Endothelial cell (in vitro differentiated cells): Measurements from ENCODE around the gene KSR1. TPM values are rescaled to one million over a fixed set of nuclear protein-coding genes. Genes with fewer than 3 reads are reported as not detected.
"Not testable (repeated sequence)": the region's sequence is repeated elsewhere in the genome, so short reads cannot be mapped to it uniquely, and the experiment has no call there.

Source experiments
- DNase-seq: peaks from one replicate; pipeline ENCODE4 v3.0.0; 2021; ENCODE audit warnings: low spot score
- H3K27ac Mint-ChIP-seq: one replicate; pipeline ENCODE4 v1.8.0; 2021; ENCODE audit warnings: mixed read lengths, inconsistent platforms; ENCODE audit not compliant: unreplicated experiment
- H3K27me3 Mint-ChIP-seq: one replicate; pipeline ENCODE4 v1.8.0; 2021; ENCODE audit warnings: mild to moderate bottlenecking, moderate library complexity, mixed read lengths, inconsistent platforms; ENCODE audit not compliant: unreplicated experiment
- H3K36me3 Mint-ChIP-seq: one replicate; pipeline ENCODE4 v1.8.0; 2021; ENCODE audit warnings: mild to moderate bottlenecking, low read depth, mixed read lengths, inconsistent platforms; ENCODE audit not compliant: unreplicated experiment
- H3K4me1 Mint-ChIP-seq: one replicate; pipeline ENCODE4 v1.8.0; 2021; ENCODE audit warnings: mild to moderate bottlenecking, mixed read lengths, inconsistent platforms; ENCODE audit not compliant: unreplicated experiment
- H3K4me3 Mint-ChIP-seq: one replicate; pipeline ENCODE4 v1.8.0; 2021; ENCODE audit warnings: mild to moderate bottlenecking, mixed read lengths, inconsistent platforms; ENCODE audit not compliant: unreplicated experiment
- H3K9me3 Mint-ChIP-seq: one replicate; pipeline ENCODE4 v1.8.0; 2021; ENCODE audit warnings: mixed read lengths, inconsistent platforms; ENCODE audit not compliant: unreplicated experiment
- total RNA-seq: library from RNA; stranded (reverse); fragmentation: NEBNext Ultra II Directional; extraction: Animal tissue kit (Norgen Biotek cat#: 25700); gene quantifications from one replicate; pipeline ENCODE4 v1.2.1, GENCODE V29; 2021; ENCODE audit not compliant: unreplicated experiment
- TF ChIP-seq, protein P1 (sequence below): fragments of 200-600 bp; sonication (generic); IDR thresholded peaks from one replicate; pipeline ENCODE4 v1.5.0; 2021; ENCODE audit warnings: antibody characterized with exemption; ENCODE audit not compliant: unreplicated experiment

The KSR1 gene
- total RNA-seq, 1 donor from 2014 or later = 65.2 TPM

GRCh38 chr17:27630607-27631410 is 174.6 kb downstream of the KSR1 start, which contains the start of gene LGALS9:
TSS of gene LGALS9 (plus strand) at chr17:27631188. CDS start at chr17:27631266, 78 bp downstream.
- H3K27ac Mint-ChIP-seq = peak within 1 kb of the TSS; percentile 72
- H3K36me3 Mint-ChIP-seq = peaks cover 11% of the 10 kb centered on the region
- H3K4me3 Mint-ChIP-seq = no peak within 1 kb of the TSS
- peaks cover 5% of the 10 kb centered on the region for H3K4me1 Mint-ChIP-seq
- no peaks in the 10 kb centered on the region for H3K27me3 Mint-ChIP-seq
- DNase-seq = no peak
- H3K9me3 Mint-ChIP-seq = no peaks in the 10 kb centered on the region
- TF ChIP-seq, protein P1, sequence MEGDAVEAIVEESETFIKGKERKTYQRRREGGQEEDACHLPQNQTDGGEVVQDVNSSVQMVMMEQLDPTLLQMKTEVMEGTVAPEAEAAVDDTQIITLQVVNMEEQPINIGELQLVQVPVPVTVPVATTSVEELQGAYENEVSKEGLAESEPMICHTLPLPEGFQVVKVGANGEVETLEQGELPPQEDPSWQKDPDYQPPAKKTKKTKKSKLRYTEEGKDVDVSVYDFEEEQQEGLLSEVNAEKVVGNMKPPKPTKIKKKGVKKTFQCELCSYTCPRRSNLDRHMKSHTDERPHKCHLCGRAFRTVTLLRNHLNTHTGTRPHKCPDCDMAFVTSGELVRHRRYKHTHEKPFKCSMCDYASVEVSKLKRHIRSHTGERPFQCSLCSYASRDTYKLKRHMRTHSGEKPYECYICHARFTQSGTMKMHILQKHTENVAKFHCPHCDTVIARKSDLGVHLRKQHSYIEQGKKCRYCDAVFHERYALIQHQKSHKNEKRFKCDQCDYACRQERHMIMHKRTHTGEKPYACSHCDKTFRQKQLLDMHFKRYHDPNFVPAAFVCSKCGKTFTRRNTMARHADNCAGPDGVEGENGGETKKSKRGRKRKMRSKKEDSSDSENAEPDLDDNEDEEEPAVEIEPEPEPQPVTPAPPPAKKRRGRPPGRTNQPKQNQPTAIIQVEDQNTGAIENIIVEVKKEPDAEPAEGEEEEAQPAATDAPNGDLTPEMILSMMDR = no peak

GRCh38 chr17:27631411-27631760 is 175.1 kb downstream of the KSR1 start:
- peaks cover 9% of the 10 kb centered on the region for H3K36me3 Mint-ChIP-seq
- H3K27me3 Mint-ChIP-seq = no peaks in the 10 kb centered on the region
- peaks cover 3% of the 10 kb centered on the region for H3K4me1 Mint-ChIP-seq
- H3K4me3 Mint-ChIP-seq = no peak overlapping the region
- no peaks in the 10 kb centered on the region for H3K9me3 Mint-ChIP-seq
- DNase-seq = no peak
- H3K27ac Mint-ChIP-seq = peak overlapping the region; percentile 72
- TF ChIP-seq, protein P1 = no peak

GRCh38 chr17:27631897-27632725 is 175.9 kb downstream of the KSR1 start:
- DNase-seq = no peak
- Mint-ChIP-seq H3K27me3 (peaks cover 3% of the 10 kb centered on the region), H3K4me3 (no peak overlapping the region), H3K27ac (peak overlapping the region; percentile 72), H3K4me1 (peaks cover 3% of the 10 kb centered on the region), H3K36me3 (peaks cover 9% of the 10 kb centered on the region), H3K9me3 (no peaks in the 10 kb centered on the region)
- TF ChIP-seq, protein P1 = no peak

- not testable (repeated sequence) for DNase-seq, H3K27ac Mint-ChIP-seq, H3K4me3 Mint-ChIP-seq, H3K27me3 Mint-ChIP-seq, H3K36me3 Mint-ChIP-seq, H3K9me3 Mint-ChIP-seq, H3K4me1 Mint-ChIP-seq
Observed at GRCh38 chr17:27632766-27633165, 176.5 kb downstream of the KSR1 start.

DNA sequence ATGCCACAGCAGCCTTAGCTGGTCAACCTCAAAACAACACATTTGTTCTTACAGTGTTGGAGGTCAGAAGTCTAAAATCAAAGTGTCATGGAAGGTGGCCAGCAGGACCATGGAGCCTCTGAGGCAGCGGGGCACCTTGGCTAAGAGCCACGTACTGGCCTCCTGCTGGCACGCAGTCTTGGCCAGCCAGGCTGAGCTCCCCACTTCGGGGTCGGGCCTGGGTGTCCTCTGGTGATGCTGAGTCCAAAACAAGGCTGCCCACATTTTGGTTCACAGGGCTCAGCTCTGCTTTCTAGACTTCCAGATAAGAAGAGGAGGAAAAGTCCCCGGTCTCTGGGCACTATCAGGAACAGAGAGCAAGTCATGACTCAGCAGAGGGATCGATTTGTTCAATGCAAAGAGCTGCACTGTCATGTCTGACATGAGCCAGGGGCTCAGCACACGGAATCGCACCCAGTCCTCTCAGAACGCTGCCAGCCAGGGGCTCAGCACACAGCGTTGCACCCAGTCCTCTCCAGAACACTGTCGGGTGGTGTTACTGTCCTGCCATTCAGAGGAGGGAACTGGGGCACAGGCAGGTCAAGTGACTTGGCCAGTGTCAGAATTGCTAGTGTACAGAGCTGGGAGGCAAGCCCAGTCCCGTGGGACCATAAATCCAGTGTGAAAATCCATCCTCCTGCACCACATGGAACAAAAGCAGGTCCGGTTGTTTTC is 177.2 kb downstream of the KSR1 start:
- Mint-ChIP-seq H3K9me3 (no peaks in the 10 kb centered on the region), H3K36me3 (peaks cover 4% of the 10 kb centered on the region), H3K27ac (no peak overlapping the region), H3K27me3 (peaks cover 6% of the 10 kb centered on the region), H3K4me1 (peaks cover 3% of the 10 kb centered on the region), H3K4me3 (no peak overlapping the region)
- DNase-seq = no peak
- TF ChIP-seq, protein P1 = no peak
